Mammary epithelial cell (primary cell): Measurements from ENCODE around the gene MSH3.

Experiments
- CTCF ChIP-seq, 2 donors: IDR thresholded peaks in 1 of 2; conservative IDR thresholded peaks in 1 of 2; 2 replicates each; pipeline ENCODE4 v1.5.1; 2011 to 2012; ENCODE audit warnings: inconsistent platforms in 2 of 2, low read length in 2 of 2, mild to moderate bottlenecking in 2 of 2, control low read depth in 1 of 2, low read depth in 1 of 2; ENCODE audit not compliant: insufficient read depth in 1 of 2; ENCODE audit errors: extremely low read depth in 1 of 2
- EZH2 ChIP-seq: IDR thresholded peaks from 2 replicates; pipeline ENCODE4 v1.6.1; 2012; ENCODE audit warnings: low read length, inconsistent platforms, borderline replicate concordance

- TF ChIP-seq CTCF (conservative IDR thresholded peaks at IDR 0.05 in 1 of 2, IDR thresholded peaks at IDR 0.05 in 1 of 2; ENCODE audit: extremely low read depth in 1 of 2, insufficient read depth in 1 of 2, low read depth in 1 of 2, low read length in 2 of 2) (no peak), EZH2 (no peak)
Measured at GRCh38 chr5:80740999-80741398, 86.5 kb downstream of the MSH3 start.
